ENCODE measurements around the gene CGB8. TPM values are rescaled to one million over a fixed set of nuclear protein-coding genes. Genes with fewer than 3 reads are reported as not detected.

Gene CGB8
- total RNA-seq, 4 donors from 2014 or later, result not detected

DNA sequence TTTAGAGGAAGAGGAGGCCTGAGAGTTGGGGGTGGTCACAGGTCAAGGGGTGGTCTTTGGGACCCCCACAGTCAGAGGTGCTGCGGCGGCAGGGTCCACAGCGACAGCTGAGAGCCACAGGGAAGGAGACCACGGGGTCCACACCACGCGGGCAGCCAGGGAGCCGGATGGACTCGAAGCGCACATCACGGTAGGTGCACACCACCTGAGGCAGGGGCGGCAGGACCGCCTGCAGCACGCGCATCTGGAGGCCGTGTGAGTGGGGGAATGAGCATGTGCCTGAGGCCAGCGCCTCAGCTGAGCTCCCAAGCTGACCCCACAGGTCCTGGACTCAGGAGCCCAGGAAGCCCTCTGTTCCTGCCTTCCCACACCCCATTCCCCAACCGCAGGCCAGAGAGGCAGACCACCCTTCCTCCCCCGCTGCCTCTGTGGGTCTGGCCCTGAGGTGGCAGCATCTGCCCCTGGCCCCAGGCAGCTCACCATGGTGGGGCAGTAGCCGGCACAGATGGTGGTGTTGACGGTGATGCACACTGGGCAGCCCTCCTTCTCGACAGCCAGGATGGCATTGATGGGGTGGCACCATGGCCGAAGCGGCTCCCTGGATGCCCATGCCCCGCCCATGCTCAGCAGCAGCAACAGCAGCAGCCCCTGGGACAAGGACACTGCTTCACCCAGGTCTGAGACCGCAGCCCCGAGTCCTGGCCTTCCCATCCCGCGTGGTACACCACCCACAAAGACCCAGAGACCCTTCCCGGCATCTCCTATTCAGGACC lies 32.7 kb downstream of the CGB8 start:
- peaks cover 0 to 54% (median 5%) of the 10 kb centered on the region in 3 donors for H3K36me3 ChIP-seq
- 87 to 93% methylated on average over 16 of the region's 29 CpGs for WGBS, 2 donors
- H3K4me1 ChIP-seq, result peaks cover 0 to 26% (median 19%) of the 10 kb centered on the region in 4 donors
- TF ChIP-seq EP300 (IDR thresholded peaks at IDR 0.05), result no peak
- no peak for TF ChIP-seq POLR2A (IDR thresholded peaks at IDR 0.05)
- TF ChIP-seq, protein P1, sequence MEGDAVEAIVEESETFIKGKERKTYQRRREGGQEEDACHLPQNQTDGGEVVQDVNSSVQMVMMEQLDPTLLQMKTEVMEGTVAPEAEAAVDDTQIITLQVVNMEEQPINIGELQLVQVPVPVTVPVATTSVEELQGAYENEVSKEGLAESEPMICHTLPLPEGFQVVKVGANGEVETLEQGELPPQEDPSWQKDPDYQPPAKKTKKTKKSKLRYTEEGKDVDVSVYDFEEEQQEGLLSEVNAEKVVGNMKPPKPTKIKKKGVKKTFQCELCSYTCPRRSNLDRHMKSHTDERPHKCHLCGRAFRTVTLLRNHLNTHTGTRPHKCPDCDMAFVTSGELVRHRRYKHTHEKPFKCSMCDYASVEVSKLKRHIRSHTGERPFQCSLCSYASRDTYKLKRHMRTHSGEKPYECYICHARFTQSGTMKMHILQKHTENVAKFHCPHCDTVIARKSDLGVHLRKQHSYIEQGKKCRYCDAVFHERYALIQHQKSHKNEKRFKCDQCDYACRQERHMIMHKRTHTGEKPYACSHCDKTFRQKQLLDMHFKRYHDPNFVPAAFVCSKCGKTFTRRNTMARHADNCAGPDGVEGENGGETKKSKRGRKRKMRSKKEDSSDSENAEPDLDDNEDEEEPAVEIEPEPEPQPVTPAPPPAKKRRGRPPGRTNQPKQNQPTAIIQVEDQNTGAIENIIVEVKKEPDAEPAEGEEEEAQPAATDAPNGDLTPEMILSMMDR (IDR thresholded peaks at IDR 0.05), result no peak
- no peak for DNase-seq (ENCODE audit: low spot score in 2 of 2)
- no peaks in the 10 kb centered on the region for H3K9me3 ChIP-seq
- H3K27ac ChIP-seq, result no peak overlapping the region
- no peak overlapping the region for H3K4me3 ChIP-seq
- H3K27me3 ChIP-seq, result peaks cover 0 to 35% of the 10 kb centered on the region in 2 donors

DNA sequence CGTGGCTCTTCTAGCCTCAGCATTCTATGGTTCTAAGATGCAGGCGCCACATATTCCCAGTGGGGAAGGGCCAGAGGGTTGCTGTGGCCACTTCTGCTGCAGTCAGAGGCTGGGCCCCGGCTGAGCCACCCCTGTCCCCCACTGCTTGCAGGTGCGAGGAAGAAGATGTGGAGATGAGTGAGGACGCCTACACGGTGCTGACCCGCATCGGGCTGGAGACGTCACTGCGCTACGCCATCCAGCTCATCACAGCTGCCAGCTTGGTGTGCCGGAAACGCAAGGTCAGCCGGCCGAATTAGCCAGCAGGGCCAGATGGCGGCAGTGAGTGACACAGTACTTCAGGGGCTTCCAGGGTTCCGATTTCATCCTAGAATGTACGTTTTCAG lies 34.0 kb downstream of the CGB8 start:
- Histone ChIP-seq H3K27ac (no peak overlapping the region), H3K27me3 (peaks cover 0 to 21% of the 10 kb centered on the region in 2 donors), H3K4me3 (no peak overlapping the region), H3K4me1 (peaks cover 0 to 26% (median 19%) of the 10 kb centered on the region in 4 donors), H3K36me3 (peaks cover 0 to 67% (median 16%) of the 10 kb centered on the region in 3 donors), H3K9me3 (no peaks in the 10 kb centered on the region)
- WGBS, 2 donors, result 89 to 90% methylated on average over 13 to 18 of the region's 18 CpGs
- TF ChIP-seq EP300 (IDR thresholded peaks at IDR 0.05), result no peak
- TF ChIP-seq POLR2A (IDR thresholded peaks at IDR 0.05), result no peak
- TF ChIP-seq, protein P1 (IDR thresholded peaks at IDR 0.05), result no peak
- DNase-seq (ENCODE audit: low spot score in 2 of 2), result no peak

DNA sequence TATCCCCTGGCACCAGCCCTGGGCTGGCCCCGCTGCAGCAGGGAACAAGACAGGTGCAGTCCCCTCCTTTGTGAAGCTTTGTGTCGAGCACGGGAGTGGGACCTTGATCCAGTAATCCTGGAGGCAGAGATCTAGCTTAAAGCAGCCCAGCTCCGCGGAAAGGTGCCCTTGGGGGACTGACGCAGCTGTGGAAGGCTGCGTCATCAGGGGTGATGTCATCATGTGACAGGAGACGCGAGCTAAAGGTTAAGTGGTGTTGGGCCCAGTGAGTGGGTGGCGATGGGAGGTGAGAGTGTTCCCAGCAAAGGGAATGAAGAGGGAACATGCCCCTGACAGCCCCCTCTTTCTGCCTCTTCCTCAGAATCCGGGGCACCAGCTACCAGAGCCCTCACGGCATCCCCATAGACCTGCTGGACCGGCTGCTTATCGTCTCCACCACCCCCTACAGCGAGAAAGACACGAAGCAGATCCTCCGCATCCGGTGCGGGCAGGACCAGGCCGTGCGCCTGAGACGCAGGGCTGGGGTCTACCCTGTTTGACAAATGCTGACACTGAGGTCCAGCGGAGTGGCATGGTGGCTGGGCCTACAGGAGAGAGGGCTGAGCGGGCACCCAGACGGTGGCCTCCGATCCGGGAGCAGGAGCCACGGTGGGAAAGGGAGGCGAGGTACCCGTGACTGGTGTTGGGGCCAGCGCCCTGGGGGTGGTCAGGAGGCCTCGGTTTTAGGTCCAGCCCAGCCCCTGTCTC lies 34.6 kb downstream of the CGB8 start:
- Histone ChIP-seq H3K4me1 (peaks cover 0 to 21% (median 16%) of the 10 kb centered on the region in 4 donors), H3K4me3 (no peak overlapping the region), H3K9me3 (no peaks in the 10 kb centered on the region), H3K27ac (no peak overlapping the region), H3K36me3 (peaks cover 0 to 73% (median 16%) of the 10 kb centered on the region in 3 donors), H3K27me3 (peaks cover 0 to 15% of the 10 kb centered on the region in 2 donors)
- DNase-seq (ENCODE audit: low spot score in 2 of 2), result no peak
- TF ChIP-seq POLR2A (IDR thresholded peaks at IDR 0.05), result no peak
- TF ChIP-seq, protein P1 (IDR thresholded peaks at IDR 0.05), result no peak
- TF ChIP-seq EP300 (IDR thresholded peaks at IDR 0.05), result no peak
- 84 to 89% methylated on average over 28 to 32 of the region's 32 CpGs for WGBS, 2 donors

DNA sequence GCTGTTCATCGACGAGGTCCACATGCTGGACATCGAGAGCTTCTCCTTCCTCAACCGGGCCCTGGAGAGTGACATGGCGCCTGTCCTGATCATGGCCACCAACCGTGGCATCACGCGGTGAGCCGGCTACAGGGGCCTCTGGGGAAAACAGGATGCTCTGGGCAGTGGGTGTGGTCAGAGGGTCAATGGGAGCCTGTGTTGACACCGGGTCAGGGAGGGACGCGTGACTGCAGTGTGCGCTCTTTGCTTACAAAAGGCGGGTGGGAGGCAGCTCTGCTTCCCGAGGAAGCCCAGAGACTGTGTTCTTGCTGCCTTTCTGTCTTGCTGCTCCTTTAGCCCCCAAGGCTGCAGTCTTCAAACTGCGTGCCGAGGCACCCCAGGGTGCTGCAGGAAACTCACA lies 37.7 kb downstream of the CGB8 start:
- DNase-seq (ENCODE audit: low spot score in 2 of 2), result no peak
- Histone ChIP-seq H3K4me1 (no peaks in the 10 kb centered on the region), H3K27ac (no peak overlapping the region), H3K36me3 (peaks cover 0 to 95% (median 16%) of the 10 kb centered on the region in 3 donors), H3K9me3 (no peaks in the 10 kb centered on the region), H3K27me3 (no peaks in the 10 kb centered on the region), H3K4me3 (no peak overlapping the region)
- TF ChIP-seq POLR2A (IDR thresholded peaks at IDR 0.05) (no peak), EP300 (IDR thresholded peaks at IDR 0.05) (no peak)
- TF ChIP-seq, protein P1 (IDR thresholded peaks at IDR 0.05), result no peak
- whole genome bisulfite sequencing, 2 donors, result 63 to 76% methylated on average over 16 to 17 of the region's 17 CpGs

DNA sequence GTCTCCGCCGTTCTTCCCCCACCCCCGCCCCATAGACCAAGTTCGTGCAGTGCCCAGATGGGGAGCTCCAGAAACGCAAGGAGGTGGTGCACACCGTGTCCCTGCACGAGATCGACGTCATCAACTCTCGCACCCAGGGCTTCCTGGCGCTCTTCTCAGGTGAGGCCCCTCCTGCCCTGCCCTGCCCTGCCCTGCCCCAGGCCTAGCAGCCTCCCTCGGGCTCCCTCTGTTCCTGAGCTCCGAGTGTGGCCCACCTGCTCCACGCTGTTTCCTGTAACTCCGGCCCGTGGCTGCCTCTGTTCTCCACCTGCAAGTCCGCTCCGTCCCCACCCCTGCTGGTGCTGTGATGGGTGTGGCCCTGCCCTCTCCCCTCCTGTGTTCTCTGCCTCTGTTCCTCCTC lies 38.5 kb downstream of the CGB8 start:
- Histone ChIP-seq H3K36me3 (peaks cover 0 to 95% (median 15%) of the 10 kb centered on the region in 3 donors), H3K4me3 (no peak overlapping the region), H3K27ac (no peak overlapping the region), H3K27me3 (no peaks in the 10 kb centered on the region), H3K4me1 (no peaks in the 10 kb centered on the region), H3K9me3 (no peaks in the 10 kb centered on the region)
- 89 to 90% methylated on average over 18 of the region's 18 CpGs for WGBS, 2 donors
- no peak for TF ChIP-seq POLR2A (IDR thresholded peaks at IDR 0.05)
- DNase-seq (ENCODE audit: low spot score in 2 of 2), result no peak
